ENCODE data around the gene ELF4. TPM values are rescaled to one million over a fixed set of nuclear protein-coding genes. Genes with fewer than 3 reads are reported as not detected.
A peak's percentile ranks its signal among the peaks of the same experiment; 100 is the strongest.

The ELF4 gene
- polyA plus RNA-seq, 2 donors: 3.7 to 6.7 TPM

- Histone ChIP-seq H3K27ac (ENCODE audit: low read depth in 2 of 2, low read length in 1 of 2) (peak overlapping the region; percentile 27 to 56), H3K9me3 (ENCODE audit: control insufficient read depth in 2 of 2, insufficient read depth in 1 of 2, low read depth in 1 of 2, low read length in 1 of 2) (no peaks in the 10 kb centered on the region), H3K36me3 (ENCODE audit: control insufficient read depth in 2 of 2, insufficient read depth in 2 of 2, low read length in 1 of 2) (no peaks in the 10 kb centered on the region), H3K4me3 (ENCODE audit: low read depth in 1 of 2, low read length in 2 of 2) (peak overlapping the region in 1 of 2 donors; percentile 8), H3K4me1 (ENCODE audit: control insufficient read depth in 2 of 2, insufficient read depth in 2 of 2, low read length in 1 of 2) (peaks cover 0 to 4% of the 10 kb centered on the region in 2 donors), H3K27me3 (ENCODE audit: control insufficient read depth in 1 of 2, insufficient read depth in 2 of 2, low read length in 2 of 2) (no peaks in the 10 kb centered on the region)
- WGBS, 2 donors: 62 to 66% methylated on average over 13 of the region's 13 CpGs
Observed at GRCh38 chrX:130086447-130087206, 23.7 kb downstream of the ELF4 start.

GRCh38 chrX:130085551-130086446, 24.5 kb downstream of the ELF4 start:
- Histone ChIP-seq H3K36me3 (ENCODE audit: control insufficient read depth in 2 of 2, insufficient read depth in 2 of 2, low read length in 1 of 2) (peaks cover 0 to 5% of the 10 kb centered on the region in 2 donors), H3K27ac (ENCODE audit: low read depth in 2 of 2, low read length in 1 of 2) (peak overlapping the region; percentile 27 to 56), H3K4me1 (ENCODE audit: control insufficient read depth in 2 of 2, insufficient read depth in 2 of 2, low read length in 1 of 2) (peaks cover 0 to 4% of the 10 kb centered on the region in 2 donors), H3K9me3 (ENCODE audit: control insufficient read depth in 2 of 2, insufficient read depth in 1 of 2, low read depth in 1 of 2, low read length in 1 of 2) (no peaks in the 10 kb centered on the region), H3K4me3 (ENCODE audit: low read depth in 1 of 2, low read length in 2 of 2) (peak overlapping the region in 1 of 2 donors; percentile 8), H3K27me3 (ENCODE audit: control insufficient read depth in 1 of 2, insufficient read depth in 2 of 2, low read length in 2 of 2) (no peaks in the 10 kb centered on the region)
- 57 to 69% methylated on average over 11 of the region's 11 CpGs for WGBS, 2 donors

GRCh38 chrX:130084631-130085237, 25.6 kb downstream of the ELF4 start:
- H3K4me3 ChIP-seq (ENCODE audit: low read depth in 1 of 2, low read length in 2 of 2): no peak overlapping the region
- peaks cover 0 to 5% of the 10 kb centered on the region in 2 donors for H3K36me3 ChIP-seq (ENCODE audit: control insufficient read depth in 2 of 2, insufficient read depth in 2 of 2, low read length in 1 of 2)
- H3K9me3 ChIP-seq (ENCODE audit: control insufficient read depth in 2 of 2, insufficient read depth in 1 of 2, low read depth in 1 of 2, low read length in 1 of 2): no peaks in the 10 kb centered on the region
- 66 to 69% methylated on average over 9 of the region's 9 CpGs for WGBS, 2 donors
- H3K27me3 ChIP-seq (ENCODE audit: control insufficient read depth in 1 of 2, insufficient read depth in 2 of 2, low read length in 2 of 2): no peaks in the 10 kb centered on the region
- H3K4me1 ChIP-seq (ENCODE audit: control insufficient read depth in 2 of 2, insufficient read depth in 2 of 2, low read length in 1 of 2): peaks cover 0 to 4% of the 10 kb centered on the region in 2 donors
- H3K27ac ChIP-seq (ENCODE audit: low read depth in 2 of 2, low read length in 1 of 2): peak overlapping the region in 1 of 2 donors; percentile 48

- Histone ChIP-seq H3K4me3 (ENCODE audit: low read depth in 1 of 2, low read length in 2 of 2) (no peak overlapping the region), H3K9me3 (ENCODE audit: control insufficient read depth in 2 of 2, insufficient read depth in 1 of 2, low read depth in 1 of 2, low read length in 1 of 2) (no peaks in the 10 kb centered on the region), H3K36me3 (ENCODE audit: control insufficient read depth in 2 of 2, insufficient read depth in 2 of 2, low read length in 1 of 2) (peaks cover 0 to 5% of the 10 kb centered on the region in 2 donors), H3K27me3 (ENCODE audit: control insufficient read depth in 1 of 2, insufficient read depth in 2 of 2, low read length in 2 of 2) (no peaks in the 10 kb centered on the region), H3K4me1 (ENCODE audit: control insufficient read depth in 2 of 2, insufficient read depth in 2 of 2, low read length in 1 of 2) (peaks cover 0 to 4% of the 10 kb centered on the region in 2 donors), H3K27ac (ENCODE audit: low read depth in 2 of 2, low read length in 1 of 2) (no peak overlapping the region)
- 74 to 77% methylated on average over 15 of the region's 15 CpGs for WGBS, 2 donors
Observed at GRCh38 chrX:130083656-130084382, 26.5 kb downstream of the ELF4 start.

- Histone ChIP-seq H3K4me1 (ENCODE audit: control insufficient read depth in 2 of 2, insufficient read depth in 2 of 2, low read length in 1 of 2) (peaks cover 0 to 4% of the 10 kb centered on the region in 2 donors), H3K9me3 (ENCODE audit: control insufficient read depth in 2 of 2, insufficient read depth in 1 of 2, low read depth in 1 of 2, low read length in 1 of 2) (no peaks in the 10 kb centered on the region), H3K27ac (ENCODE audit: low read depth in 2 of 2, low read length in 1 of 2) (peak overlapping the region in 1 of 2 donors; percentile 16), H3K36me3 (ENCODE audit: control insufficient read depth in 2 of 2, insufficient read depth in 2 of 2, low read length in 1 of 2) (peaks cover 0 to 5% of the 10 kb centered on the region in 2 donors), H3K4me3 (ENCODE audit: low read depth in 1 of 2, low read length in 2 of 2) (no peak overlapping the region), H3K27me3 (ENCODE audit: control insufficient read depth in 1 of 2, insufficient read depth in 2 of 2, low read length in 2 of 2) (no peaks in the 10 kb centered on the region)
- 35 to 38% methylated on average over 7 of the region's 7 CpGs for WGBS, 2 donors
Observed at GRCh38 chrX:130083107-130083490, 27.2 kb downstream of the ELF4 start.

- 39 to 40% methylated on average over 26 to 28 of the region's 28 CpGs for WGBS, 2 donors
- no peak overlapping the region for H3K4me3 ChIP-seq (ENCODE audit: low read depth in 1 of 2, low read length in 2 of 2)
- H3K4me1 ChIP-seq (ENCODE audit: control insufficient read depth in 2 of 2, insufficient read depth in 2 of 2, low read length in 1 of 2): peaks cover 0 to 4% of the 10 kb centered on the region in 2 donors
Observed at GRCh38 chrX:130082244-130083106, 27.8 kb downstream of the ELF4 start.

GRCh38 chrX:130081421-130082045, 28.8 kb downstream of the ELF4 start:
- Histone ChIP-seq H3K36me3 (ENCODE audit: control insufficient read depth in 2 of 2, insufficient read depth in 2 of 2, low read length in 1 of 2) (peaks cover 0 to 5% of the 10 kb centered on the region in 2 donors), H3K4me3 (ENCODE audit: low read depth in 1 of 2, low read length in 2 of 2) (no peak overlapping the region), H3K4me1 (ENCODE audit: control insufficient read depth in 2 of 2, insufficient read depth in 2 of 2, low read length in 1 of 2) (peaks cover 0 to 2% of the 10 kb centered on the region in 2 donors), H3K9me3 (ENCODE audit: control insufficient read depth in 2 of 2, insufficient read depth in 1 of 2, low read depth in 1 of 2, low read length in 1 of 2) (no peaks in the 10 kb centered on the region), H3K27ac (ENCODE audit: low read depth in 2 of 2, low read length in 1 of 2) (no peak overlapping the region), H3K27me3 (ENCODE audit: control insufficient read depth in 1 of 2, insufficient read depth in 2 of 2, low read length in 2 of 2) (no peaks in the 10 kb centered on the region)
- WGBS, 2 donors: 53 to 54% methylated on average over 12 of the region's 12 CpGs

More at GRCh38 chrX:130082244-130083106, 27.8 kb downstream of the ELF4 start:
- peaks cover 0 to 5% of the 10 kb centered on the region in 2 donors for H3K36me3 ChIP-seq (ENCODE audit: control insufficient read depth in 2 of 2, insufficient read depth in 2 of 2, low read length in 1 of 2)
- no peaks in the 10 kb centered on the region for H3K27me3 ChIP-seq (ENCODE audit: control insufficient read depth in 1 of 2, insufficient read depth in 2 of 2, low read length in 2 of 2)
- peak overlapping the region; percentile 25 to 33 for H3K27ac ChIP-seq (ENCODE audit: low read depth in 2 of 2, low read length in 1 of 2)
- H3K9me3 ChIP-seq (ENCODE audit: control insufficient read depth in 2 of 2, insufficient read depth in 1 of 2, low read depth in 1 of 2, low read length in 1 of 2): no peaks in the 10 kb centered on the region

- no peak overlapping the region for H3K27ac ChIP-seq (ENCODE audit: low read depth in 2 of 2, low read length in 1 of 2)
- no peak overlapping the region for H3K4me3 ChIP-seq (ENCODE audit: low read depth in 1 of 2, low read length in 2 of 2)
- peaks cover 0 to 2% of the 10 kb centered on the region in 2 donors for H3K4me1 ChIP-seq (ENCODE audit: control insufficient read depth in 2 of 2, insufficient read depth in 2 of 2, low read length in 1 of 2)
- no peaks in the 10 kb centered on the region for H3K9me3 ChIP-seq (ENCODE audit: control insufficient read depth in 2 of 2, insufficient read depth in 1 of 2, low read depth in 1 of 2, low read length in 1 of 2)
- H3K27me3 ChIP-seq (ENCODE audit: control insufficient read depth in 1 of 2, insufficient read depth in 2 of 2, low read length in 2 of 2): no peaks in the 10 kb centered on the region
- 73 to 85% methylated on average over 7 of the region's 7 CpGs for WGBS, 2 donors
- H3K36me3 ChIP-seq (ENCODE audit: control insufficient read depth in 2 of 2, insufficient read depth in 2 of 2, low read length in 1 of 2): peaks cover 0 to 5% of the 10 kb centered on the region in 2 donors
Observed at GRCh38 chrX:130080791-130081367, 29.4 kb downstream of the ELF4 start.
